Smooth muscle cell of the brain vasculature (primary cell): ENCODE data around the gene MIER3.

Experiments used
- DNase-seq: peaks from one replicate; pipeline ENCODE4 v3.0.0-alpha.2; 2012; ENCODE audit warnings: low read depth, low spot score

Gene MIER3

GRCh38 chr5:56961746-56962145 is 9.8 kb upstream of the MIER3 start:
- no peak for DNase-seq

GRCh38 chr5:56959326-56959725 is 7.4 kb upstream of the MIER3 start:
- DNase-seq, result no peak

GRCh38 chr5:56958595-56958994 is 6.7 kb upstream of the MIER3 start:
- DNase-seq, result no peak

GRCh38 chr5:56954262-56954661 is 2.3 kb upstream of the MIER3 start:
- DNase-seq, result no peak

- no peak for DNase-seq
Measured at GRCh38 chr5:56951126-56951945, 587 bp downstream of the MIER3 start.

- DNase-seq, result no peak
Measured at GRCh38 chr5:56950626-56951125, 1.2 kb downstream of the MIER3 start.

- no peak for DNase-seq
Measured at GRCh38 chr5:56947052-56947451, 4.9 kb downstream of the MIER3 start.

GRCh38 chr5:56941981-56942380 is 9.9 kb downstream of the MIER3 start:
- no peak for DNase-seq

GRCh38 chr5:56938858-56939257 is 13.1 kb downstream of the MIER3 start:
- DNase-seq, result no peak

GRCh38 chr5:56934325-56934724 is 17.6 kb downstream of the MIER3 start:
- DNase-seq, result no peak

GRCh38 chr5:56922922-56923321 is 29.0 kb downstream of the MIER3 start:
- DNase-seq, result no peak

- DNase-seq, result no peak
Measured at GRCh38 chr5:56919942-56920662, 31.8 kb downstream of the MIER3 start.

- DNase-seq, result no peak
Measured at GRCh38 chr5:56918054-56918453, 33.9 kb downstream of the MIER3 start.

- no peak for DNase-seq
Measured at GRCh38 chr5:56917534-56917933, 34.4 kb downstream of the MIER3 start.

- DNase-seq, result no peak
Measured at GRCh38 chr5:56914678-56915077, 37.2 kb downstream of the MIER3 start.

GRCh38 chr5:56913766-56914165 is 38.2 kb downstream of the MIER3 start:
- no peak for DNase-seq

- DNase-seq, result no peak
Measured at GRCh38 chr5:56910210-56910965, 41.5 kb downstream of the MIER3 start.

- peak; percentile 92 for DNase-seq
Measured at GRCh38 chr5:56909294-56910209, 42.4 kb downstream of the MIER3 start, which contains the start of gene SETD9. TSS of gene SETD9 (plus strand) at chr5:56909596. CDS start at chr5:56909646, 50 bp downstream.

GRCh38 chr5:56908942-56909293 is 43.0 kb downstream of the MIER3 start:
- DNase-seq, result no peak

GRCh38 chr5:56900858-56901578 is 50.9 kb downstream of the MIER3 start:
- DNase-seq, result peak; percentile 13
